ENCODE data around the gene UCN3. TPM values are rescaled to one million over a fixed set of nuclear protein-coding genes. Genes with fewer than 3 reads are reported as not detected.

UCN3 gene
- total and polyA plus RNA-seq, 10 of the 15 experiments (the other 5 are each of a cell fraction or from before 2014, with no cell fraction given): not detected

- H3K9ac ChIP-seq (ENCODE audit: control insufficient read depth, insufficient read depth, low read length): no peak overlapping the region
- H3K27ac ChIP-seq (ENCODE audit: control insufficient read depth, insufficient read depth): no peak overlapping the region
- ATAC-seq: no peak
- ChIA-PET CTCF (no interaction called here), SMC1A (ENCODE audit: uncharacterized antibody, unreplicated experiment) (no interaction called here), POLR2A (no interaction called here), RAD21 (ENCODE audit: unreplicated experiment) (no interaction called here)
- H3K4me1 ChIP-seq (ENCODE audit: control insufficient read depth, insufficient read depth, low read length): no peaks in the 10 kb centered on the region
- BruUV-seq (replicated peaks): no TSS peak
- no peaks in the 10 kb centered on the region for H4K20me1 ChIP-seq (ENCODE audit: control insufficient read depth, insufficient read depth)
- WGBS (ENCODE audit: insufficient coverage, insufficient replicate concordance, low lambda C conversion rate, missing lambda C conversion rate): 17% methylated on average over 4 of the region's 4 CpGs
- in situ Hi-C loops (cut with MboI) (no loop called here), intact Hi-C loops (cut with micrococcal nuclease; ENCODE audit: unreplicated experiment) (no loop called here)
- no peak for DNase-seq (ENCODE audit: low read depth, low spot score)
- TF ChIP-seq IRF4 (IDR thresholded peaks at IDR 0.05; ENCODE audit: low read depth, low read length): no peak
- TF ChIP-seq, protein P1, sequence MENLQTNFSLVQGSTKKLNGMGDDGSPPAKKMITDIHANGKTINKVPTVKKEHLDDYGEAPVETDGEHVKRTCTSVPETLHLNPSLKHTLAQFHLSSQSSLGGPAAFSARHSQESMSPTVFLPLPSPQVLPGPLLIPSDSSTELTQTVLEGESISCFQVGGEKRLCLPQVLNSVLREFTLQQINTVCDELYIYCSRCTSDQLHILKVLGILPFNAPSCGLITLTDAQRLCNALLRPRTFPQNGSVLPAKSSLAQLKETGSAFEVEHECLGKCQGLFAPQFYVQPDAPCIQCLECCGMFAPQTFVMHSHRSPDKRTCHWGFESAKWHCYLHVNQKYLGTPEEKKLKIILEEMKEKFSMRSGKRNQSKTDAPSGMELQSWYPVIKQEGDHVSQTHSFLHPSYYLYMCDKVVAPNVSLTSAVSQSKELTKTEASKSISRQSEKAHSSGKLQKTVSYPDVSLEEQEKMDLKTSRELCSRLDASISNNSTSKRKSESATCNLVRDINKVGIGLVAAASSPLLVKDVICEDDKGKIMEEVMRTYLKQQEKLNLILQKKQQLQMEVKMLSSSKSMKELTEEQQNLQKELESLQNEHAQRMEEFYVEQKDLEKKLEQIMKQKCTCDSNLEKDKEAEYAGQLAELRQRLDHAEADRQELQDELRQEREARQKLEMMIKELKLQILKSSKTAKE (IDR thresholded peaks at IDR 0.05; ENCODE audit: low read depth, poor library complexity, severe bottlenecking): no peak
- TF ChIP-seq CTCF (IDR thresholded peaks at IDR 0.05 in 2 of 3, conservative IDR thresholded peaks at IDR 0.05 in 1 of 3; ENCODE audit: control insufficient read depth in 2 of 3, extremely low read depth in 1 of 3, insufficient read depth in 1 of 3, low read depth in 3 of 3, low read length in 3 of 3): no peak
- TF ChIP-seq PAX8 (IDR thresholded peaks at IDR 0.05): no peak
- no peak for TF ChIP-seq BMI1 (IDR thresholded peaks at IDR 0.05; ENCODE audit: borderline replicate concordance)
- TF ChIP-seq RFX5 (IDR thresholded peaks at IDR 0.05; ENCODE audit: low read depth, low read length): no peak
- TF ChIP-seq POU2F2 (IDR thresholded peaks at IDR 0.05; ENCODE audit: borderline replicate concordance, low read depth, low read length): no peak
- TF ChIP-seq DPF2 (IDR thresholded peaks at IDR 0.05): no peak
- no peak for TF ChIP-seq HDAC2 (IDR thresholded peaks at IDR 0.05)
- TF ChIP-seq ZZZ3 (IDR thresholded peaks at IDR 0.05; ENCODE audit: control insufficient read depth, insufficient read length, low read depth): no peak
- TF ChIP-seq MTA2 (IDR thresholded peaks at IDR 0.05; ENCODE audit: low read depth): no peak
- no peak for TF ChIP-seq CBX5 (IDR thresholded peaks at IDR 0.05; ENCODE audit: low read depth)
- TF ChIP-seq YY1 (IDR thresholded peaks at IDR 0.05; ENCODE audit: low read depth, low read length): no peak
- no peak for TF ChIP-seq ATF3 (IDR thresholded peaks at IDR 0.05; ENCODE audit: borderline replicate concordance, extremely low read depth, low read depth, low read length)
- no peak for TF ChIP-seq RAD51 (IDR thresholded peaks at IDR 0.05)
- no peak for TF ChIP-seq ZSCAN29 (IDR thresholded peaks at IDR 0.05)
- no peaks in the 10 kb centered on the region for H3K79me2 ChIP-seq (ENCODE audit: control insufficient read depth, insufficient read depth, low read length)
- H3K27me3 ChIP-seq (replicated peaks in 1 of 2; ENCODE audit: control insufficient read depth in 2 of 2, insufficient read depth in 2 of 2, low read length in 1 of 2): no peaks in the 10 kb centered on the region; a peak in 2 of 4 replicates
- no peaks in the 10 kb centered on the region for H3K9me3 ChIP-seq (replicated peaks; ENCODE audit: control insufficient read depth, insufficient read depth, low read length)
- no peak for FAIRE-seq
- H3K36me3 ChIP-seq (ENCODE audit: control insufficient read depth in 2 of 2, insufficient read depth in 2 of 2, low read length in 1 of 2): no peaks in the 10 kb centered on the region
- H3K4me2 ChIP-seq (ENCODE audit: control insufficient read depth, insufficient read depth): no peak overlapping the region
- H3K4me3 ChIP-seq: no peak overlapping the region
- no peak overlapping the region for H2AFZ ChIP-seq (ENCODE audit: control insufficient read depth, low read depth, low read length)
These were observed 20.8 kb upstream of the UCN3 start for GRCh38 chr10:5343979-5344378.

Measured in GM12878 (cell line).